ENCODE measurements around the gene ZNF207.

ZNF207 gene

GRCh38 chr17:32335687-32336086, 14.3 kb upstream of the ZNF207 start:
- TF ChIP-seq SUZ12 (IDR thresholded peaks at IDR 0.05; ENCODE audit: extremely low read depth, insufficient read depth, insufficient read length), result no peak
- TF ChIP-seq YY1 (IDR thresholded peaks at IDR 0.05; ENCODE audit: insufficient read depth, insufficient read length), result no peak
- no peak for TF ChIP-seq ZNF274 (IDR thresholded peaks at IDR 0.05; ENCODE audit: low read depth, low read length)
- DNase-seq (ENCODE audit: low read depth, low spot score), result no peak
- H3K4me3 ChIP-seq (ENCODE audit: insufficient read length, low read depth), result no peak overlapping the region
- H3K9me3 ChIP-seq (ENCODE audit: insufficient read depth, low read length), result no peaks in the 10 kb centered on the region
- H3K27me3 ChIP-seq (ENCODE audit: insufficient read depth, insufficient read length), result no peaks in the 10 kb centered on the region
- no peaks in the 10 kb centered on the region for H3K4me1 ChIP-seq (ENCODE audit: insufficient read depth, insufficient read length)
- peaks cover 49% of the 10 kb centered on the region for H3K36me3 ChIP-seq (ENCODE audit: insufficient read depth, insufficient read length, low read length)
- H3K9ac ChIP-seq (ENCODE audit: insufficient read length, low read depth), result no peak overlapping the region

- Histone ChIP-seq H3K36me3 (ENCODE audit: insufficient read depth, insufficient read length, low read length) (peaks cover 24% of the 10 kb centered on the region), H3K27me3 (ENCODE audit: insufficient read depth, insufficient read length) (no peaks in the 10 kb centered on the region), H3K9me3 (ENCODE audit: insufficient read depth, low read length) (no peaks in the 10 kb centered on the region), H3K9ac (ENCODE audit: insufficient read length, low read depth) (peak overlapping the region; percentile 96), H3K4me3 (ENCODE audit: insufficient read length, low read depth) (peak overlapping the region; percentile 77), H3K4me1 (ENCODE audit: insufficient read depth, insufficient read length) (no peaks in the 10 kb centered on the region)
- DNase-seq (ENCODE audit: low read depth, low spot score), result no peak
- TF ChIP-seq SUZ12 (IDR thresholded peaks at IDR 0.05; ENCODE audit: extremely low read depth, insufficient read depth, insufficient read length) (no peak), ZNF274 (IDR thresholded peaks at IDR 0.05; ENCODE audit: low read depth, low read length) (no peak), YY1 (IDR thresholded peaks at IDR 0.05; ENCODE audit: insufficient read depth, insufficient read length) (no peak)
Measured at GRCh38 chr17:32341141-32341856, 8.7 kb upstream of the ZNF207 start.

GRCh38 chr17:32341857-32342602, 7.9 kb upstream of the ZNF207 start, which contains the start of gene C17orf75:
Gene C17orf75, minus strand, starts transcription at chr17:32342173. Its CDS starts 34 bp downstream, at chr17:32342139.
- H3K9ac ChIP-seq (ENCODE audit: insufficient read length, low read depth), result peak within 1 kb of the TSS; percentile 96
- no peak for TF ChIP-seq ZNF274 (IDR thresholded peaks at IDR 0.05; ENCODE audit: low read depth, low read length)
- TF ChIP-seq YY1 (IDR thresholded peaks at IDR 0.05; ENCODE audit: insufficient read depth, insufficient read length), result no peak
- no peak for TF ChIP-seq SUZ12 (IDR thresholded peaks at IDR 0.05; ENCODE audit: extremely low read depth, insufficient read depth, insufficient read length)
- H3K4me3 ChIP-seq (ENCODE audit: insufficient read length, low read depth), result peak within 1 kb of the TSS; percentile 77
- H3K9me3 ChIP-seq (ENCODE audit: insufficient read depth, low read length), result no peaks in the 10 kb centered on the region
- H3K4me1 ChIP-seq (ENCODE audit: insufficient read depth, insufficient read length), result no peaks in the 10 kb centered on the region
- no peaks in the 10 kb centered on the region for H3K27me3 ChIP-seq (ENCODE audit: insufficient read depth, insufficient read length)
- H3K36me3 ChIP-seq (ENCODE audit: insufficient read depth, insufficient read length, low read length), result peaks cover 17% of the 10 kb centered on the region
- DNase-seq (ENCODE audit: low read depth, low spot score), result peak; percentile 51

- peaks cover 11% of the 10 kb centered on the region for H3K36me3 ChIP-seq (ENCODE audit: insufficient read depth, insufficient read length, low read length)
- TF ChIP-seq ZNF274 (IDR thresholded peaks at IDR 0.05; ENCODE audit: low read depth, low read length), result no peak
- TF ChIP-seq SUZ12 (IDR thresholded peaks at IDR 0.05; ENCODE audit: extremely low read depth, insufficient read depth, insufficient read length), result no peak
- TF ChIP-seq YY1 (IDR thresholded peaks at IDR 0.05; ENCODE audit: insufficient read depth, insufficient read length), result no peak
- no peaks in the 10 kb centered on the region for H3K4me1 ChIP-seq (ENCODE audit: insufficient read depth, insufficient read length)
- H3K27me3 ChIP-seq (ENCODE audit: insufficient read depth, insufficient read length), result no peaks in the 10 kb centered on the region
- DNase-seq (ENCODE audit: low read depth, low spot score), result no peak
- no peaks in the 10 kb centered on the region for H3K9me3 ChIP-seq (ENCODE audit: insufficient read depth, low read length)
- peak overlapping the region; percentile 86 for H3K9ac ChIP-seq (ENCODE audit: insufficient read length, low read depth)
- H3K4me3 ChIP-seq (ENCODE audit: insufficient read length, low read depth), result no peak overlapping the region
Measured at GRCh38 chr17:32342603-32343325, 7.2 kb upstream of the ZNF207 start.

GRCh38 chr17:32345951-32346600, 3.9 kb upstream of the ZNF207 start:
- H3K36me3 ChIP-seq (ENCODE audit: insufficient read depth, insufficient read length, low read length), result no peaks in the 10 kb centered on the region
- TF ChIP-seq ZNF274 (IDR thresholded peaks at IDR 0.05; ENCODE audit: low read depth, low read length), result no peak
- H3K27me3 ChIP-seq (ENCODE audit: insufficient read depth, insufficient read length), result no peaks in the 10 kb centered on the region
- H3K9ac ChIP-seq (ENCODE audit: insufficient read length, low read depth), result no peak overlapping the region
- no peak overlapping the region for H3K4me3 ChIP-seq (ENCODE audit: insufficient read length, low read depth)
- no peak for DNase-seq (ENCODE audit: low read depth, low spot score)
- no peaks in the 10 kb centered on the region for H3K4me1 ChIP-seq (ENCODE audit: insufficient read depth, insufficient read length)
- no peaks in the 10 kb centered on the region for H3K9me3 ChIP-seq (ENCODE audit: insufficient read depth, low read length)

- H3K36me3 ChIP-seq (ENCODE audit: insufficient read depth, insufficient read length, low read length), result peaks cover 18% of the 10 kb centered on the region
- no peak for DNase-seq (ENCODE audit: low read depth, low spot score)
- no peak overlapping the region for H3K4me3 ChIP-seq (ENCODE audit: insufficient read length, low read depth)
- no peaks in the 10 kb centered on the region for H3K4me1 ChIP-seq (ENCODE audit: insufficient read depth, insufficient read length)
- H3K9ac ChIP-seq (ENCODE audit: insufficient read length, low read depth), result peak overlapping the region; percentile 9
- TF ChIP-seq ZNF274 (IDR thresholded peaks at IDR 0.05; ENCODE audit: low read depth, low read length) (no peak), YY1 (IDR thresholded peaks at IDR 0.05; ENCODE audit: insufficient read depth, insufficient read length) (no peak), SUZ12 (IDR thresholded peaks at IDR 0.05; ENCODE audit: extremely low read depth, insufficient read depth, insufficient read length) (no peak)
- H3K27me3 ChIP-seq (ENCODE audit: insufficient read depth, insufficient read length), result no peaks in the 10 kb centered on the region
- no peaks in the 10 kb centered on the region for H3K9me3 ChIP-seq (ENCODE audit: insufficient read depth, low read length)
Measured at GRCh38 chr17:32348483-32348800, 1.5 kb upstream of the ZNF207 start.
